GM21447 (cell line): Measurements from ENCODE around the gene KCNQ4.

Source experiments
- ATAC-seq: cut with Tn5 transposase; IDR thresholded peaks from one replicate; pipeline ENCODE4 v1.9.1; 2021; ENCODE audit not compliant: unreplicated experiment

The KCNQ4 gene

DNA sequence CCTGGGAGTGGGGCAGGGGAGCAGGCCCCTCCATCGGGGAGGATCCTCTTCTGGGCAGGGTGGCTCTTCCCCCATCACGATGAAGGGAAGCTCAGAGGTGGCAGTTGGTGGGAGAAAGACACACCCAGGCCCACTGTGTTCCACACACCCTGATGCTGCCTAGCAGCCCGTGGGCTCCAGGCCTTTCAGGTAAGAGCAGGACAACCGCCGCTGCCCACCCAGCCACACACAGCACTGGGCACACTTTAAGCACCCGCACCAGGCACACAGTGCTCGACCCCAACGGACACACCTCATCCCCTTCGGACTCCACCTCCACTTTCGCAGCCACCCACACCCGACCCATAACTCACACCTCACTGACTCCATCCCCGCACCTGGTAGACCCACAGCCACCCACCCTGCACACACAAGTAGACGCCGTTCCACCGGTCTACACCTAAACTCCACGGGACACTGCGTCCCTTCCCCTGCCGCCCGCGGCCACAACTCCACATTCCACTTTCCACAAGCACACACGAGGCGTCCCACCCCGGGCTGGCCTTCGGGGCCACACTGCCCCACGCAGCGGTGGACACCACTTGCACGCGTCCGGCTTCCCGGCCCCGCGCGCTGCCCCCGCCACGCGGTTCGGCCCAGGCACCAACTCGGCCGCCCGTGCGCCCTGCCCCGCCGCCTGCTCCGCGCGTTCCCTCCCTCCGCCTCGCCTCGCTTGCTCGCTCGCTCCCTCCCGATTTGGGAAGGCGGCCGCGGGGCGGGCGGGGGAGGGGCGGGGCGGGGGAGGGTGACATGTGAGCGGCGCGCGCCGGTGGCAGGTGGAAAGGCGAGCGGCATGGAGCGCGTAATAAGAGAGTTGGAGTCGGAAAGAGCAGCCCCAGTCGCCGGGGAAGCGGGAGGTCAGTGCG is at the start of gene KCNQ4:
KCNQ4 (plus strand) TSS at position 787 of the 905 bp plus-strand sequence. CDS start 307 bp downstream, outside the sequence.
- ATAC-seq, result no peak

DNA sequence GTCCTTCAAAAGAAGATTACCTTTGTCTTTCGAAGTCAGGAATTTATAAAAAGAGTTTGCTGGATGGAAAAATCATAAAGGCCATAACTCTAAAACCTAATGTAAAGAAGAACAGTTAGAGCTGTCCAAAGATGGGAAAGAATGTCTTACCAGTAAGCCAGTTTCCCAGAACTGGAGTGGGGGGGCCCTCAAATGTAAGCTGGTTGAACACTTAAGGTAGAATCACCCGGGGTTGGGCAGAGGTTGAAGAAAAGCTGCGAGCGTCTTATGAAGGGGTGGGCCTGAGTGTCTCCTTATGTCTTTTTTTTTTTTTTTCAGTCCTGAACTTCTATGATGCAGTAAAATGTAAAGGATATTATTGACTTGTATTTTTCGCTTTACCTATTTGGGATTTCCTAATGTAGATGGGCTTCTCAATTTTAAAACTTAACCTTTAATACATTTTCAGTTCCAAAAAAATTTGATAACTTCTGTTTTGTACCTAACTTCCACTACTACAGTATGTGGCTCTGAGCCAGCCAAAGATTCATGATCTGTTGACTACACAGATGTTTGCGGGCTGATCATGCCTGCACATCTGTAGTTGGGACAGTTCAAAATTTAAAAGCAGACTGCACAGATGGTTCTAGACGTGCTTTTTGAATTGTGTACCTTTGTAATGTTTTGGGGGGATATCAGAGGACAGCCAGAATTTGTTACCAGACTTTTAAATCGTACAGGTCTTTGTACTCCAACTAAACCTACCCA is 48.5 kb upstream of the KCNQ4 start:
- ATAC-seq, result no peak

DNA sequence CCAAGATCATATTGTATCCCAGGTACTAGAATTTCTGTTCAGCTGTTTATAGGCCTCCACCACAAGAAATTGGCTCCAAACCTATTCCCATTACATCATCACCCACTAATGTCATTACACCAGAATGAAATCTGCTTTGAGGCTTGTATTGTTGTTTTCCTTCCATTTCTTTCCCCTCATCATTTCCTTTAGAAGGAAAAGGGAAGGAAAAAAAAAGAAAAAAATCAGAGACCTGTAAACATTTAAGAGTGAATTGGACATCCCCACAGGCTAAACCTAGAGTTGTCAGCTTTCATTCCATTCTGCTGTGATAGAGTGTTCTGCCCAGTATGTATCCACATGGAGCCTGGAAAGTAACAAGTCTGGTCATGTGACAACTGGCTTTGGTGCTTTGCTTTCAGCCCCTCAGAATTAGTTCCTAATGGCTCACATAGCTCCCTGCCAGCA is 47.5 kb upstream of the KCNQ4 start:
- no peak for ATAC-seq

DNA sequence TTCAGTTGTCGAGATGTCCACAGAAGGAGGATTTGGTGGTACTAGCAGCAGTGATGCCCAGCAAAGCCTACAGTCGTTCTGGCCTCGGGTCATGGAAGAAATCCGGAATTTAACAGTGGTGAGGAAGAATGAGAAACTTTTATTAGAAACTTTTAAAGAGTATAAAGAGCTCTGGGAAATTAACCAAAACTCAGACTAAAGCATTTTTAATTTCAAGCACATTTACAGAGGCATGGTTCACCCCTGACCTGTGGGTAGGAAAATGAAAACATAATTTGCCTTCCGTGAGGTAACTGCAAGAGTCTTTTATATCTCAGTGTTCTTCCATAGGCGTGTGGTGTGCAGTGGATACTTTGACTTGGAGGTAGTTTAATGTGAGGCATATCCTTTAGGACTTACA is 44.8 kb upstream of the KCNQ4 start:
- ATAC-seq, result no peak

DNA sequence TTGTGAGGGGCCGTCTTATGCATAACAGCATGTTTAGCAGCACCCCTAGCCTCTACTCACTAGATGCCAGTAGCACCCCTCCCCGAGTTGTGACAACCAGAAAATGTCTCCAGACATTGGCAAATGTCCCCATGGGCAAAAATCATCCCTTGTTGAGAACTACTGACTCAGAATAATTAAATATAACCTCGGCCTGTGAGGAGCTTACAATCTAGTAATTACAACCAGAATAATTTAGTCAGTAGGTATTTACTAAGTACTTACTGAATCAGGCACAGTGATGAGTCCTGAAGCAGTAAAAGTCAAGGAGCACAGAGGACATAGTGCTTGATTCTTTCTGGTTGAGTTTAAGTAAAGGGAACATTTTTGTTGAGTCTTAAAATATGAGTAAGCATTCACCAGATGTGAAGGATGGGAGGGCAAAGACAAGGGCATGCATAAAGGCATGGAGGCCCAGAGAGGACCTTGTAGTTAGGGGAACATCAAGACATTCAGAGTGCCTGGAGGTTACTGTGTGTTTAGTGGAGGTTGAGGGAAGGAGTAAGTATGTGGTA is 44.1 kb upstream of the KCNQ4 start:
- ATAC-seq, result no peak

DNA sequence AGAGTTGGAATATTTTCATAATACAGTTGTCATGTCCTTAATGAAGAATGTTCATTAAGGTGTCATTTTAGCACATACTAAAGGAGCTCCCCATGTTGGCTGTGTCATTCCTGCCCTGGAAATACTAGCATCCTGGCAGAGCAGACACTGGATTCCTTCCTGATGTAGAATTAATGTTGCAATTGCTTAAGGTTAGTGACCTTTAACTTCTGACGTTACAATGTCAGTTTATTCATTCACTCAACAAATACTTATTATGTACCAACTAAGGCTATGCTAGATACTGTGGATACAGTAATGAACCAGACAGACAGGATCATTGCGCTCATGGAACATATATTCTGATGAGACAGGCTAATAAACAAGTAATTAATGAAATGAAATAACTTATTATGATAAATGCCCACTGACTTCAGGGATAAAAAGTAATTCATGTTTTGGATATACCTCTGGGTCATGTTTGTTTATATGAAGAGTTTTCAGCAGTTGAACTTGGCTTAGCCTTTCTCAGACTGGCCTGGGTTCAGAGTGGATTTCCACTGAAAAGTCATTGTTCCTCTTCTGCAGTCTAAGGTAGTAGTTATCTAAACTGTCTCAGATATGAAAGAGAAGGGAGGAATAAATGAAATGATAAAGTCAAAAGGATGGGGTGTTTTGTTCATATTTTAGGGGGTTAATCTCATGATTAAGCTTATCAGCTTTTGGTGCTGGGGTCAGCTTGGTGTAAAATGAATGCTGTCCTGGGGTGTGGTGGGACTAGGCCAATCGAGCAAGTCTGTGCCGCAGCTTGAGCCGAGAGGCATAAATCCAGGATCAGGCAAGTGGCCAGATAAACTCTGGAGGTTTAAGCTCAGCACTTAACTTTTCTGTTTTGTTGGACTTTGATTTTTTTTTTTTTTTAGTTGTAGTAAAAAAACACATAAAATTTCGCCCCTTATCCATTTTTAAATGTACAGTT is 43.3 kb upstream of the KCNQ4 start:
- no peak for ATAC-seq

DNA sequence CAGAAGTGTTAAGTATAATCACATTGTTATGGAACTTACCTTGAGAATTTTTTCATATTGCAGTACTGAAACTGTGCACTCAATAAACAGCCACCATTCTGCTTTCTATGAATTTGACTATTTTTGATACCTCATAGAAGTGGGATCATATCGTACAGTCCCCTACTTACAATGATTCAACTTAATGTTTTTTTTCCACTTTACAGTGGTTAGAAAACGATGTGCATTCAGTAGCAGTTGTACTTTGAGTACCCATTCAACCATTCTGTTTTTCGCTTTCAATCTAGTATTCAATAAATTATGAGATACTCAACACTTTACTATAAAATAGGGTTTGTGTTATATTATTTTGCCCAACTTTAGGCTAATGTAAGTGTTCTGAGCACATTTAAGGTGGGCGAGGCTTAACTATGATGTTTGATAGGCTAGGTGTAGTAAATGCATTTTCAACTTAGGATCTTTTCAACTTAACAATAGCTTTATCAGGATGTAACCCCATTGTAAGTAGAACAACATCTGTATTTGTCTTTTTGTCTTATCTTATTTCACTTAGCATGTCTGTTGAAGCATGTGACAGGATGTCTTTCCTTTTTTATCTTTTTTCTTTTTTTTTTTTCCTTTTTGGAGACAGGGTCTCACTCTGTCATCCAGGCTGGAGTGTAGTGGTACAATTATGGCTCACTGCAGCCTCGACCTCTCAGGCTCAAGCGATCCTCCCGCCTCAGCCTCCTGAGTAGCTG is 42.4 kb upstream of the KCNQ4 start:
- ATAC-seq, result no peak

DNA sequence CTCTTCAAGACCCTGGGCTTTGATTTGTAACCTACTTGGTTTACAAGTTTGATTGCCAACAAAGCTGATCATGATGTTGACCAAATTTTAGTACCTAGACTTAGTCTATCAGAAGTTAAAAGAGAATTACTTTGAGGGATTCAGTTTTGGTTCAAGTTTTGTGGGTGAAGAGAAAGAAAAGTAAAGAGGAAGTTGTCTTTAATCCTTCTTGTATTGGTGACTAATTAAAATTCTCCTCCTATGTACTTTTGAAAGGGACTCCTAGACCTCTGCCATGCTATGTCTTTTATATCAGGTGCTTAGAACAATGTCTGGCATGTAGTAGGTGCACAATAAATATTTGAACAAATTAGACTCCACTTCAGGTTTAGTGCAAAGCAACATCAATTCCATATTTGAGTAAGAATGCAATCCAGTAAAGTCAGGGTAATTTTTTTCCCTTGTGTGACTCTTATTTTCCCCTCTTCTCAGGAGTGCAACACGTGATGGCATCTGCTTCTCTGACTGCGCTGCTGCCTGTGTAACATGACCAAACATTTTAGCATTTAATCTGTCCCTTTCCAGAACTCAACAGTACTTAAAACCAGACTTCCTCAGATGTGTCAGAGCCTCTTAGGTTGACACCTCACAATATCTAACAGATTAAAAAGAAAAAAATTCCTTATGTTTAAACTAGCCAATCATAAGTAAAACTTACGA is 41.1 kb upstream of the KCNQ4 start:
- ATAC-seq, result no peak

DNA sequence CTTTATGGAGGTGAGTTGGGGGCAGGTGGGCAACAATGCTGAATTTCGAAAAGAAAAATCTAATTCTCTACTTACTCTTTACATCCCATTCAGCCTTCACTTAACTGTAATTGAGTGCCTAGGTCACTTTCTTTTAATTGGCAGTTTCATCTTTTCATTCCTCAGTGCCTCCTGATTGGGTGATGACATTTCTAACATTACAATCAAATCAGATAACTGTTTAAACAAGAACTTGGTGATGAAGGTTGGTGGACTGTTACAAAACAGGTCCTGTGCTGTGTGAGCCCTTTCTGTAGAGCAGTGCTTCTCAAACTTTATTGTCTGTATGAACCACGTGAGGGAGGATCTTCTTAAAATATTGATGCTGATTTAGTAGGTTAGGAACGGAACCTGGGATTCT is 40.1 kb upstream of the KCNQ4 start:
- no peak for ATAC-seq

DNA sequence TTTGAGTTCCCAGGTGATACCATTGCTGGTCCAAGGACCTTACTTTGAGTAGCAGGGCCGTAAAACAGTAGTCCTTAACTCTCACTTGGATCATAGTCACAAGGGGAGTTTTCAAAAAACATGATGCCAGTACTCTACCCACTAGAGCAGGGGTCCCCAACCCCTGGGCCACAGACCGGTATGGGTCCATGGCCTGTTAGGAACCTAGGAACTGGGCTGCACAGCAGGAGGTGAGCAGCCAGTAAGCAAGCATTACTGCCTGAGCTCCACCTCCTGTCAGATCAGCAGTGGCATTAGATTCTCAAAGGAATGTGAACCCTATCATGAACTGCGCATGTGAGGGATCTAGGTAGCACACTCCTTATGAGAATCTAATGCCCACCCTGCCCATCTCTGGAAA is 39.7 kb upstream of the KCNQ4 start:
- no peak for ATAC-seq

DNA sequence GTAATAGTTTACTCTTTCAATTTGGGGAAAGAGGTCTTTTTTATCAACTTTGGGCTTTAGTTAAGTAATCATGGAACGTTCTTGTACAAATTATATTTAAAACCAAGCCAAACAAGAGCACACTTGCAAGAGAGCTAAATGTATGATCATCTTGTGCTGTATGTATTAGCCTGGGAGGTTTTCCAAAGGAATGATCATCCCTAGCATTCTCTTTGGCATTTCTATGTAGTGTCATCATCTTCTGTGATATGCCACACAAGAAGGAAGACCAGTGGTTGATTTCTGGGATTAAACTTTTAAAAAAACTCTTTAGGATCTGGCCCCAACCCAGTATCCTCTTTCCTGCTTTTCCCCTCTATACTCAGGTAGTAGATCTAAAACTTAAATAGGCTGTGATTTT is 38.4 kb upstream of the KCNQ4 start:
- no peak for ATAC-seq

DNA sequence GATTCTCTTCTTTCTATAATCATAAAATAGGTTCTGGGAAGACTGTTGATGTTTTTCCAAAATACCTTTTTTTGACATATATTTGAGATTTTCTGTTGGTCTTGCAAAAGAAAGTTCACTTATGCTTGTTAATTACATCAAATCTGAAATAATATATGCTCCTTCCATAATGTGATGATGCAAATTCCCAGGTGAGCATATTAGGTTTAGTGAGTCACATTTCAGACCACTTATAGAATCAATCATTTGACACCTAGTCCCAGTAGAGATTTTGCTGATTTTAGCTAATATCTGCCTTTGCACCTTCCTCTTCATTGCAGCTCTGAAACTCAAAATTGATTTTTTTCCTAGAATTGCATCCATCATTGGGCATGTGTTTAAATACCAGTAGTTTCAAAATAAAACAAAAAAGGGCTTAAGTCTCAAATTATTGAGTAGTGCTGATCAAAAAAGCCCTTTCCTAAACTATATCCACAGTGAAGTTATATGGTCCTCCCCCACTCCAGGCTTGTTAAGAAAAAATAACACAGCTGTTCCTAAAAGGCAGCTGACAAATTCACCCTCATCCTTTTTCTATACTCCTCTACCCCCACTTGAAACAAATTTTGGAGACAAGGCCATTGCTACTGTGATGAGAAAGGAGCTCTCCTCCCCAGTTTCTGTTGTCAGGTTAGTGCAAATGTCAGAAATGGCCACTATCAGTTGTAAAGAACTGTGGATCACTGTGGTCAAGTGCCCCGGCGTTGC is 37.1 kb upstream of the KCNQ4 start:
- ATAC-seq, result no peak

DNA sequence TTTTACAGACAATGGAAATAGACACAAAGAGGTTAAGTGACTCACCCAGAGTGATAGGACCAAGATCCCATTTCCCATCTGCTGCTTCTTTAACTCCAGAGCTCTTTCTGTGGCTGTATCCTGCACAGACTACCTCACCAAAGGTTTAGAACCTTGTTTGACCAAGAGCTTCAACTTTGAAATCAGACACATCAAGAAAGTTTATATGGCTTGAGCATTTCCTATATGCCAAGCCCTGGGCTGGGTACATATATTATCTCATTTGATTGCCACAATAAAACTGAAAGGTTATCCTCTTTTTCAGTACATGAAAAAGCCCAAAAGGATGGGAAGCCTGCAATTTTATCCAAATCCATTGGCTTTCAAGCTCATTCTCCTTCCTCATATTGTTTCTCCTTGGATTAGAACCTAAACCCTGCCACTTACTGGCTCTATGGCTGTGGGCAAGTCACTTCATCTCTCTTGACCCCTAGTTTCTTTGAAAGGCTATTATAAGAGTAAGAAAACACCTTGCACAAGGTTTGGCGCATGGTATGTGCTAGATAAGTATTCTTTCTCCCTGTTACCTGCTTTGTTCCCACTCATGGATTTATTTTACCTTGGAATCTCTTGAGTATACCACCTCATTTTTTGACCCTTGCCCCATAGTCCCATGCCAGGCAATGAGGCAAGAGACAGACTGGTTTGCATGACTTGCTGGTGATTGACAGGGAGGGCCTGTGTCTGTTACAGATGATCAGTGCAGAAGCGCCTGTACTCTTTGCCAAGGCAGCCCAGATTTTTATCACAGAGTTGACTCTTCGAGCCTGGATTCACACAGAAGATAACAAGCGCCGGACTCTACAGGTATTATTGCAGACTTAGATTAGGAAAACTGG is 34.5 kb upstream of the KCNQ4 start:
- ATAC-seq, result no peak

DNA sequence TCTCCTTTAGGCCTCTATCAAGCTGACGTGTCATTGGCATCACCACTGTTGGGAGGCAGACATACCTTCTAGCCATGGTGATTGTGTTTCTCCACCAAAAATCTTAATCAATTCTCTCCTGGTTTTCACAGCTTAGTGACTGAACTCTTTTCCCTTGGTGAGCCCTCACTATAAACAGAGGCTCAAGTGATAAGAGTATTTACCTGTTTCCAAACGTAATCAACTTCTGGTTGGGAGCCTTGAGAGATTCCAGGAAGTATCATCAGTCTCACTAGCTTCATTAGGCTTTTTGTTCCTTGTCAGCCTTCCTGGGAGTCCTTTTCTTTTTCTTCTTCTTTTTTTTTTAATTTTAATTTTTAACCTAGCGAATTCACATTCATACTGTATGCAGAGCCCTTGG is 33.8 kb upstream of the KCNQ4 start:
- no peak for ATAC-seq

DNA sequence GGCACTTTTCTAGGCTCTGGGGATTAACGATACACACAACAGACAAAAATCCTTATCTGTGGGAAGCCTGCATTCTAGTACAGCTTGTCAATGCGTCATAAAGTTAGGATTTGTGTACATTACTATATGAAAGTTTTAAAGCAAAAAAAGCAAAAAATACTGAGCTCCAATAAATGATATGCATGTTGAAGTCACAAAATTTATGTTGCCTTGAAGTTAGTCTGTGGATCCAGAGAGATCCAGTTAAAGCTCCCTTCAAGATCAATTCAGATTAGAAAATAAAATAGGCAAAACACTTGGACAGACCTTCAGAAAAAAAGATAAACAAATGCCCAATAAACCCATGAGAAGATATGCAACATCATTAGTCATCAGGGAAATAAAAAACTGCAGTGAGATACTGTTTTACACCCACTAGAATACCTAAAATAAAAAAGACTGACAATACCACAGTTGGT is 33.1 kb upstream of the KCNQ4 start:
- ATAC-seq, result no peak

DNA sequence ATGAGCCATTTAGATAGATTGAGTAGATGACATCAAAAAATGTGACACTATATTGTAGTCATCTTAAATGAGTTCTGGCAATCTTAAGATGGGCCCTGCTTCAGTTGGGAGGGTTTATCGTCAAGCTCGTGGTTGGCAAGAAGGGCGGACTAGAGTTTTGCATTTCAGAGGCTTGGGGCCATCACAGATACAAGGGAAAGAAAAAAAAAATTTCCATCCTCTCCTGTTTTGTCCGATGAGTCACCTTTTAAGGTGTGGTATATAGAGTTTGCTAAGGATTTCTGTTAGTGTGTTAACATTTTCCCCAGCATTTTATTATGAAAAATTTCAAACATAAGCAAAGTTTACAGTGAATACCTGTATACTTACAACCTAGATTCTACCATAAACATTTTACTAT is 31.8 kb upstream of the KCNQ4 start:
- no peak for ATAC-seq

DNA sequence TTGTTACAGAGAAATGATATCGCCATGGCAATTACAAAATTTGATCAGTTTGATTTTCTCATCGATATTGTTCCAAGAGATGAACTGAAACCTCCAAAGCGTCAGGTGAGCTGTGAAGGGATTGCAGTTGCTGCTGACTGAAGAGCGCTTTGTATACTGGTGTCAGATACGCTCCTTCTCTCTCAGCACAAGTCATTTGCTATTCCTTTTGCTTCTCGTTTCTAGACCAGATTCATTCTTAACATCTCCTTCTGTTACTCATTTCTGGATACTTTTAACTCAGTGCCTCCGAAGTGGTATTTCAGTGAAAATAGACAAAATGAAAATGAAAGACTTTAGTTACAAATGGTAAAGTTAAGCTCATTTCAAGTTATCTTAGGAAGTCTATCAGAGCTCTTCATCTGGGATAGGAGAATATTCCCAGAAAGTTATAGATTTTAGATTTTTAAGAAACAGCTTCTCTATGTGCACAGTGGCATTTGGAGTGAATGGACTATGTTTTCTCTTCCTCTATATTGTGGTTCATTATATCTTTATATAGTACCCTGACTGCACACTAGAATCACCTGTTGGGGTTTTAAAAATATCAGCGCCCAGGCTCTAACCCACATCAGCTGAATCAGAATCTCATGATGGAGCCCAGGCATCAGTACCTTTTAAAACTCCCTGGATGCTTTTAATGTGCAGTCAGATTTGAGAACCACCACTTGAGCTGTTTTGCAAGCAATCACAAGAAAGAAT is 30.3 kb upstream of the KCNQ4 start:
- ATAC-seq, result no peak
